WTC11 (cell line): ENCODE results near the gene ZNF324.

Experiments used
- ARID4B ChIP-seq: sonication (generic); formaldehyde crosslinking; IDR thresholded peaks from 2 replicates; pipeline ENCODE4 v1.8.0; 2023; ENCODE audit warnings: missing genetic modification reagents, mild to moderate bottlenecking, borderline replicate concordance
- ATF2 ChIP-seq: sonication (generic); formaldehyde crosslinking; IDR thresholded peaks from 2 replicates; pipeline ENCODE4 v1.8.1; 2022; ENCODE audit warnings: low read depth, missing genetic modification reagents, borderline replicate concordance
- ATF3 ChIP-seq: sonication (generic); formaldehyde crosslinking; conservative IDR thresholded peaks from 2 replicates; pipeline ENCODE4 v1.8.1; 2022; ENCODE audit warnings: mild to moderate bottlenecking, missing genetic modification reagents
- ATF6 ChIP-seq: sonication (generic); formaldehyde crosslinking; IDR thresholded peaks from 2 replicates; pipeline ENCODE4 v1.8.1; 2023; ENCODE audit warnings: mild to moderate bottlenecking, missing genetic modification reagents
- CTCF ChIP-seq: fragments of 200-600 bp; IDR thresholded peaks from 2 replicates; pipeline ENCODE4 v1.8.0; 2022; ENCODE audit warnings: antibody characterized with exemption
- E2F4 ChIP-seq: sonication (generic); formaldehyde crosslinking; IDR thresholded peaks from 2 replicates; pipeline ENCODE4 v1.8.1; 2022; ENCODE audit warnings: low read depth, mild to moderate bottlenecking, moderate library complexity, missing genetic modification reagents, borderline replicate concordance
- E2F5 ChIP-seq: sonication (generic); formaldehyde crosslinking; IDR thresholded peaks from 2 replicates; pipeline ENCODE4 v1.8.1; 2022; ENCODE audit warnings: mild to moderate bottlenecking, moderate library complexity, missing genetic modification reagents
- FOXK1 ChIP-seq: sonication (generic); formaldehyde crosslinking; IDR thresholded peaks from 2 replicates; pipeline ENCODE4 v1.8.0; 2022; ENCODE audit warnings: mild to moderate bottlenecking, moderate library complexity, missing genetic modification reagents
- SP1 ChIP-seq: sonication (generic); formaldehyde crosslinking; conservative IDR thresholded peaks from 2 replicates; pipeline ENCODE4 v1.8.1; 2022; ENCODE audit warnings: missing genetic modification reagents
- STAT6 ChIP-seq: sonication (generic); formaldehyde crosslinking; conservative IDR thresholded peaks from 2 replicates; pipeline ENCODE4 v1.8.1; 2023; ENCODE audit warnings: mild to moderate bottlenecking, low read depth, missing genetic modification reagents, moderate library complexity
- TEAD1 ChIP-seq: sonication (generic); formaldehyde crosslinking; IDR thresholded peaks from 2 replicates; pipeline ENCODE4 v1.8.0; 2022; ENCODE audit warnings: mild to moderate bottlenecking, missing genetic modification reagents
- ZNF138 ChIP-seq: sonication (generic); formaldehyde crosslinking; conservative IDR thresholded peaks from 2 replicates; pipeline ENCODE4 v1.8.1; 2022; ENCODE audit warnings: mild to moderate bottlenecking, moderate library complexity, missing genetic modification reagents
- ZNF671 ChIP-seq: fragments of 250-450 bp; sonication (Bioruptor Pico); IDR thresholded peaks from 2 replicates; pipeline ENCODE4 v1.8.0; 2021; ENCODE audit warnings: mild to moderate bottlenecking

GRCh38 chr19:58474997-58475713 lies 8.3 kb downstream of the ZNF324 start:
- TF ChIP-seq ATF3 (CRISPR knock-in tag) (no peak), CTCF (no peak), ZNF671 (no peak), ATF2 (CRISPR knock-in tag) (no peak), FOXK1 (CRISPR knock-in tag) (no peak), ZNF138 (CRISPR knock-in tag) (no peak), SP1 (CRISPR knock-in tag) (no peak), ATF6 (no peak), ARID4B (no peak), E2F4 (no peak), E2F5 (CRISPR knock-in tag) (no peak), STAT6 (CRISPR knock-in tag) (no peak), TEAD1 (CRISPR knock-in tag) (no peak)
